22Rv1 (cell line): ENCODE data around the gene CPLX1.

Experiments
- ZFX ChIP-seq: fragments of 450-650 bp; IDR thresholded peaks from 2 replicates; pipeline ENCODE4 v1.6.1; 2017; ENCODE audit warnings: antibody characterized with exemption, borderline replicate concordance
- TF ChIP-seq, protein P1 (sequence below): fragments of 450-650 bp; IDR thresholded peaks from 2 replicates; pipeline ENCODE4 v1.5.1; 2017; ENCODE audit warnings: mild to moderate bottlenecking

DNA sequence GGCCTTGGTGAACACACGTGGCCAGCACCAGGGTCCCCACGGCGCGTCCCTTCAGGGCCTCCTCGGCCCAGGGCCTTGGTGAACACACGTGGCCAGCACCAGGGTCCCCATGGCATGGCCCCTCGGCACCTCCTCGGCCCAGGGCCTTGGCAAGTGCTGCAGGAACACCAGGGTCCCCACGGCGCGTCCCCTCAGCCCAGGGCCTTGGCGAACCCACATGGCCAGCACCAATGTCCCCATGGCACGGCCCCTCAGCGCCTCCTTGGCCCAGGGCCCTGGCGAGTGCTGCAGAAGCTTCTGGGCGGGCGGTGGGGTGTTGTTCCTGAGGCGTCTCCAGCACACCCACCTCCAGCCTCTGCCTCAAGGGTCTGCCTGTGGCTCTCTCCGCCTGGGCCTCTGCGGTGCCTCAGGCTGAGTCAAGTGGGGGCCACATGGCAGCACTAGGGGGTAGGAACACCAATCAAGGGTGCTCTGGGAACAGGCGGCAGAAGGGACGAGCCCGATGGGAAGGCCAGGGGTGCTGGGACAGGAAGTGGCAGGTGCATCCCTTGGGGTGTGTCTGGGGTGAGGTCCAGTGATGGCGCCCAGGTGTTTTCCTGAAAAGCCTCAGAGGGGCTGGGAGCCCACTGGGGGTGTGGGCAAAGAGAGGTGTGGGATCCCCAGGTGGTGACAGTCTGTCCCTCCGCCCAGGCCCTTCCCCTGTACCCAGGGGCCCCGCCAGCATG, 41.8 kb upstream of the CPLX1 start:
- TF ChIP-seq, protein P1, sequence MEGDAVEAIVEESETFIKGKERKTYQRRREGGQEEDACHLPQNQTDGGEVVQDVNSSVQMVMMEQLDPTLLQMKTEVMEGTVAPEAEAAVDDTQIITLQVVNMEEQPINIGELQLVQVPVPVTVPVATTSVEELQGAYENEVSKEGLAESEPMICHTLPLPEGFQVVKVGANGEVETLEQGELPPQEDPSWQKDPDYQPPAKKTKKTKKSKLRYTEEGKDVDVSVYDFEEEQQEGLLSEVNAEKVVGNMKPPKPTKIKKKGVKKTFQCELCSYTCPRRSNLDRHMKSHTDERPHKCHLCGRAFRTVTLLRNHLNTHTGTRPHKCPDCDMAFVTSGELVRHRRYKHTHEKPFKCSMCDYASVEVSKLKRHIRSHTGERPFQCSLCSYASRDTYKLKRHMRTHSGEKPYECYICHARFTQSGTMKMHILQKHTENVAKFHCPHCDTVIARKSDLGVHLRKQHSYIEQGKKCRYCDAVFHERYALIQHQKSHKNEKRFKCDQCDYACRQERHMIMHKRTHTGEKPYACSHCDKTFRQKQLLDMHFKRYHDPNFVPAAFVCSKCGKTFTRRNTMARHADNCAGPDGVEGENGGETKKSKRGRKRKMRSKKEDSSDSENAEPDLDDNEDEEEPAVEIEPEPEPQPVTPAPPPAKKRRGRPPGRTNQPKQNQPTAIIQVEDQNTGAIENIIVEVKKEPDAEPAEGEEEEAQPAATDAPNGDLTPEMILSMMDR = no peak
- no peak for TF ChIP-seq ZFX
